Nephron progenitor cell (in vitro differentiated cells): ENCODE data around the gene ARHGAP21.

Experiments
- DNase-seq: peaks from one replicate; pipeline ENCODE4 v3.0.0; 2021
- H3K27ac Mint-ChIP-seq: 2 replicates; pipeline ENCODE4 v1.8.0; 2021; ENCODE audit warnings: mild to moderate bottlenecking, moderate library complexity, mixed read lengths
- H3K27me3 Mint-ChIP-seq: 2 replicates; pipeline ENCODE4 v1.8.0; 2021; ENCODE audit warnings: mild to moderate bottlenecking, low read depth, mixed read lengths; ENCODE audit not compliant: poor library complexity
- H3K36me3 Mint-ChIP-seq: 2 replicates; pipeline ENCODE4 v1.8.0; 2021; ENCODE audit warnings: low read depth, mixed read lengths
- H3K4me1 Mint-ChIP-seq: 2 replicates; pipeline ENCODE4 v1.8.0; 2021; ENCODE audit warnings: mixed read lengths
- H3K4me3 Mint-ChIP-seq: 2 replicates; pipeline ENCODE4 v1.8.0; 2021; ENCODE audit warnings: mild to moderate bottlenecking, moderate library complexity, mixed read lengths
- H3K9me3 Mint-ChIP-seq: 2 replicates; pipeline ENCODE4 v1.8.0; 2021; ENCODE audit warnings: mild to moderate bottlenecking, moderate library complexity, mixed read lengths
- TF ChIP-seq, protein P1 (sequence below): fragments of 200-600 bp; sonication (generic); IDR thresholded peaks from 2 replicates; pipeline ENCODE4 v1.5.0; 2021; ENCODE audit warnings: antibody characterized with exemption

The ARHGAP21 gene

DNA sequence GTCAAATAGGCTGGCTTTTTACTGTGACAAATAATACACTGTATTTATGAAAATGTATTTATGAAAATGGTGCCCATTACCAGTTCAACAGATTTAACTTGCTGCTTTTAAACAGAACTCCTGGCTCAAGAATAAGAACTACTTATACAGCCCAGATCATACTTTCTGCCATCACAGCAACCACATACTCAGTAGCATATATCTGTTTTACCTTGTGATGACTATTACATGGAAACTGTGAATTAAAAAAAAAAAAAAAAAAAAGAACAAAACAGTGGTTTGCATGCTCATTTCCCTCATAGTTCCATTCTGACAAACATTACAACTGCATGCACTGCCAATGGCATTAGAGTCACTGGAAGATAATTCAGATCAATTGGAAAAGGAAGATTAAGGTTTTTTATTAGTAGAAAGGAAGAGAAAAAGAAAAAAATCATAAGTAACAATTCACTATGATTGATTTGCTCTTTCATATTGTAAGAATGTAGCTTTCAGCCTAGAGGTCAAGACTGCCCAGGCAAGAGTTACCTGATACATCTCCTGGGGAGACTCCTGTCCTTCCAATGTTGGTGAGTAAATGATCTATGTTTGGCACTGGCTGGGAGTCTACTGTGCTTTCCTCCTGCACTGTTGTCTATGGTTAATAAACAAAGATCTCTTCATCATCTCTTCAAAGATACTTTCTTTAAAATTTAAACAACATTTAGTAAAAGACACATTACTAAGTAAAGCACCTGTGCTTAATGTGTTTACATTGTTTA is 132.8 kb downstream of the ARHGAP21 start:
- H3K9me3 Mint-ChIP-seq = no peaks in the 10 kb centered on the region
- TF ChIP-seq, protein P1, sequence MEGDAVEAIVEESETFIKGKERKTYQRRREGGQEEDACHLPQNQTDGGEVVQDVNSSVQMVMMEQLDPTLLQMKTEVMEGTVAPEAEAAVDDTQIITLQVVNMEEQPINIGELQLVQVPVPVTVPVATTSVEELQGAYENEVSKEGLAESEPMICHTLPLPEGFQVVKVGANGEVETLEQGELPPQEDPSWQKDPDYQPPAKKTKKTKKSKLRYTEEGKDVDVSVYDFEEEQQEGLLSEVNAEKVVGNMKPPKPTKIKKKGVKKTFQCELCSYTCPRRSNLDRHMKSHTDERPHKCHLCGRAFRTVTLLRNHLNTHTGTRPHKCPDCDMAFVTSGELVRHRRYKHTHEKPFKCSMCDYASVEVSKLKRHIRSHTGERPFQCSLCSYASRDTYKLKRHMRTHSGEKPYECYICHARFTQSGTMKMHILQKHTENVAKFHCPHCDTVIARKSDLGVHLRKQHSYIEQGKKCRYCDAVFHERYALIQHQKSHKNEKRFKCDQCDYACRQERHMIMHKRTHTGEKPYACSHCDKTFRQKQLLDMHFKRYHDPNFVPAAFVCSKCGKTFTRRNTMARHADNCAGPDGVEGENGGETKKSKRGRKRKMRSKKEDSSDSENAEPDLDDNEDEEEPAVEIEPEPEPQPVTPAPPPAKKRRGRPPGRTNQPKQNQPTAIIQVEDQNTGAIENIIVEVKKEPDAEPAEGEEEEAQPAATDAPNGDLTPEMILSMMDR = no peak
- no peak overlapping the region for H3K27ac Mint-ChIP-seq
- no peak for DNase-seq
- H3K36me3 Mint-ChIP-seq = peaks cover 82% of the 10 kb centered on the region
- H3K4me1 Mint-ChIP-seq = no peaks in the 10 kb centered on the region
- H3K4me3 Mint-ChIP-seq = no peak overlapping the region
- no peaks in the 10 kb centered on the region for H3K27me3 Mint-ChIP-seq

DNA sequence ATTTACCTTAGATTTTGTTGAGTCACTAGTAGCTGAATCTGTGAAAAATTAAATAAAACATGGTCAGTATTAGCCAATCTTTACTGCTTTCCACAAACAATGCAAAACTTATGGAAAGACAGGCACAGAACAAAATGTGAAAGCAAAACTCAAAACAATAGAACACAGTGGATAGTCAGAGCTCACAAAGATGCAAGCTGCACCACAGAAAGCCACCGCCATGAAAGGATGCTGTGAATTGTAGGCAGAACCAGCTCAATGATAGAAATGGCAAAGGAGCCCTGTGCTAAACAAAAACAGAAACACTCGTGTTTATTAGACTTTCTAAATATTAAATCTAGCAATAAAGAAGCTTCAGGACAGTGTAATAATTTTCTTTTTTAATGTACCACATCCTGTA is 134.4 kb downstream of the ARHGAP21 start:
- TF ChIP-seq, protein P1 = no peak
- Mint-ChIP-seq H3K36me3 (peaks cover 83% of the 10 kb centered on the region), H3K27ac (no peak overlapping the region), H3K4me1 (no peaks in the 10 kb centered on the region), H3K4me3 (no peak overlapping the region), H3K9me3 (no peaks in the 10 kb centered on the region), H3K27me3 (no peaks in the 10 kb centered on the region)
- DNase-seq = no peak

DNA sequence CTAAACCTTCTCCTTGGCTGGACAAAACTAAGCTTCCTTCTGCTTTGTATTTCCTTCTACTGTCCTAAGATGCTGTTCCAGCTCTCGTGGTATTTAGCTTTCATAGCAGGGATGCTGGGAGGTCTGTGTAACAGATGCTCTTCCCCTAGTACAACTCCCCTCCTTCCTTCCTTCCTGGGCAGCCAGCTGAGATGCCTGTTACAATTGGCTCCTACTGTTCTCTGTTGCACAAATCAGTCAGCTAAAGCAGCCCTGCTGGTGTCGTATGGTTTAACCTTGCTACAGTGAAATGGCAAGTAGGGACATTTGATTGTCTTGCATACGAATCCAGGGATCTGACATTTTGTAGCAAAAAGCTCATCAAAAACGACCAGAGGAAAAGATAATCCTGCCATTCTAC is 143.8 kb downstream of the ARHGAP21 start:
- no peak for DNase-seq
- peak overlapping the region; percentile 64 for H3K27ac Mint-ChIP-seq

DNA sequence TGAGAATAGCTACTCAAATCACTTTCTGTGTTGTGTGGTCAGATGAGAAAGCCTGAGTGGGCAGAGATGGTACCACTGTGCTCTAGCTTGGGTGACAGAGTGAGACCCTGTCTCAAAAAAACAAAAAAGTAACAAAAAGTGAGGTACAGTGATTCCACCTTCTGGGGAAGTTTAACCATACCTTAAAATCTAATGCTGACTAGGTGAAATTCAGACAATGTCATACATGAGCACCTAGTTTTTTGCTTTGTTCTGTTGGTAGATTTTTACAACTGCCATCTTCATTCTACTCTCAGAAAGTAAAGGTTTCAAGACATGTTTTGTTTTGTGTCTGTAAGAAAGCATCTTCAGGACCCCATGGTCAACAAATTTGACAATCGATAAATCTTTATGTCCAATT is 144.2 kb downstream of the ARHGAP21 start:
- H3K27me3 Mint-ChIP-seq = no peaks in the 10 kb centered on the region
- DNase-seq = no peak
- no peak overlapping the region for H3K4me3 Mint-ChIP-seq
- TF ChIP-seq, protein P1 = no peak
- no peak overlapping the region for H3K27ac Mint-ChIP-seq
- peaks cover 12% of the 10 kb centered on the region for H3K36me3 Mint-ChIP-seq
- H3K4me1 Mint-ChIP-seq = peaks cover 5% of the 10 kb centered on the region
- H3K9me3 Mint-ChIP-seq = no peaks in the 10 kb centered on the region

More for the DNA sequence above, 143.8 kb downstream of the ARHGAP21 start:
- Mint-ChIP-seq H3K4me3 (no peak overlapping the region), H3K36me3 (peaks cover 15% of the 10 kb centered on the region), H3K4me1 (peaks cover 5% of the 10 kb centered on the region), H3K9me3 (no peaks in the 10 kb centered on the region), H3K27me3 (no peaks in the 10 kb centered on the region)
- TF ChIP-seq, protein P1 = no peak

DNA sequence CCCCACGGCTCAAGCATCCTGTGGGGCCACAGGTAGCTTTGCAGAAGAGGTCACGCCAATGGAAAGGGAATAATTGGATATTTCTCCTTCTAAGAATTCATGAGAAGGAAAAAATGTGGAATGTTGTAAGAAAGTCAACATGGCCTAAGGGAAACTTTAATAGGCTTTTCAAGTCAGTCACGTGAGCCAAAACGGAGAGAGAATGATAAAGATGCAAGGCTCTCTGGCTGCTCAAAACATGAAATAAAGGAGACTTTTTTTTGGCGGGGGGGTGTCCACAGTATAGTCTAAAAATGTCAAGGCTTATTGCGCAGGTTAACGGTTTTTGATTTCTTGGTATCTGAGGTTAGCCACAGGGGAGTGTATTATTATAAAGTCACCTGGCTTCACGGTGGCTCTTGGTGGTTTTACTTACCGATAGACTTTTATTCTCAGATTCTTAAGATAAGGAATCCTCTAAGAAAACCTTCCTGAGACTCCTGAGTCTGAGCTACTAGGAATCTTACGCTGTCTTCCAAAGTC is 148.1 kb downstream of the ARHGAP21 start:
- TF ChIP-seq, protein P1 = no peak
- Mint-ChIP-seq H3K36me3 (no peaks in the 10 kb centered on the region), H3K27ac (no peak overlapping the region), H3K27me3 (no peaks in the 10 kb centered on the region), H3K9me3 (no peaks in the 10 kb centered on the region), H3K4me3 (no peak overlapping the region), H3K4me1 (peaks cover 5% of the 10 kb centered on the region)
- DNase-seq = no peak
